GM12892 (cell line): ENCODE measurements around the gene AQP4. TPM values are rescaled to one million over a fixed set of nuclear protein-coding genes. Genes with fewer than 3 reads are reported as not detected.

Experiments
- DNase-seq: peaks from one replicate; pipeline ENCODE4 v3.0.0; 2011; ENCODE audit not compliant: insufficient read length
- FAIRE-seq: peaks from 2 replicates; lab custom pipeline; 2011; peaks lifted over from hg19 to GRCh38; lab: Jason Lieb, UNC
- POLR2A ChIP-seq: IDR thresholded peaks from 2 replicates; pipeline ENCODE4 v1.6.1; 2011; ENCODE audit warnings: low read depth, low read length, control low read depth
- POLR2AphosphoS5 ChIP-seq: IDR thresholded peaks from 2 replicates; pipeline ENCODE4 v1.6.1; 2011; ENCODE audit warnings: low read depth, low read length, control low read depth
- TAF1 ChIP-seq: IDR thresholded peaks from 2 replicates; pipeline ENCODE4 v1.6.1; 2011; ENCODE audit warnings: low read depth, mild to moderate bottlenecking, control low read depth, low read length, borderline replicate concordance
- polyA plus RNA-seq: library from polyadenylated mRNA; unstranded; fragments of >200 nt; gene quantifications from one replicate; pipeline ENCODE4 v1.2.1, GENCODE V29; 2012; ENCODE audit warnings: missing spikeins, inconsistent platforms; ENCODE audit not compliant: missing spikeins

The AQP4 gene
- not detected for polyA plus RNA-seq

- TF ChIP-seq POLR2AphosphoS5 (no peak), TAF1 (no peak), POLR2A (no peak)
Observed at GRCh38 chr18:26865557-26865956, at the start of gene AQP4. Gene AQP4, minus strand, starts transcription at chr18:26865707. Its CDS starts 18 bp downstream, at chr18:26865689.

GRCh38 chr18:26911840-26912239, 46.3 kb upstream of the AQP4 start:
- DNase-seq, result no peak
- TF ChIP-seq POLR2AphosphoS5 (no peak), POLR2A (no peak), TAF1 (no peak)
- no peak for FAIRE-seq

More at GRCh38 chr18:26865557-26865956, at the start of gene AQP4:
- FAIRE-seq (no peak), DNase-seq (no peak)

- FAIRE-seq, result no peak
- TF ChIP-seq POLR2A, result no peak
- no peak for TF ChIP-seq TAF1
- TF ChIP-seq POLR2AphosphoS5, result no peak
- DNase-seq, result no peak
Observed at GRCh38 chr18:26909599-26910290, 44.2 kb upstream of the AQP4 start.

GRCh38 chr18:26908906-26909305, 43.4 kb upstream of the AQP4 start:
- no peak for DNase-seq
- no peak for TF ChIP-seq TAF1
- no peak for TF ChIP-seq POLR2A
- TF ChIP-seq POLR2AphosphoS5, result no peak
- FAIRE-seq, result no peak

GRCh38 chr18:26902291-26902690, 36.8 kb upstream of the AQP4 start:
- no peak for TF ChIP-seq POLR2A
- no peak for TF ChIP-seq TAF1
- no peak for TF ChIP-seq POLR2AphosphoS5
- no peak for FAIRE-seq
- no peak for DNase-seq

GRCh38 chr18:26901020-26901419, 35.5 kb upstream of the AQP4 start:
- TF ChIP-seq TAF1 (no peak), POLR2A (no peak), POLR2AphosphoS5 (no peak)
- DNase-seq, result no peak
- no peak for FAIRE-seq

- TF ChIP-seq TAF1 (no peak), POLR2AphosphoS5 (no peak), POLR2A (no peak)
- FAIRE-seq (no peak), DNase-seq (no peak)
Observed at GRCh38 chr18:26894426-26894825, 28.9 kb upstream of the AQP4 start.

GRCh38 chr18:26893996-26894395, 28.5 kb upstream of the AQP4 start:
- no peak for TF ChIP-seq POLR2A
- no peak for TF ChIP-seq POLR2AphosphoS5
- TF ChIP-seq TAF1, result no peak
- FAIRE-seq, result no peak
- DNase-seq, result no peak

GRCh38 chr18:26888259-26888658, 22.8 kb upstream of the AQP4 start:
- TF ChIP-seq TAF1 (no peak), POLR2AphosphoS5 (no peak), POLR2A (no peak)
- DNase-seq, result no peak
- no peak for FAIRE-seq

GRCh38 chr18:26875040-26875654, 9.6 kb upstream of the AQP4 start:
- TF ChIP-seq POLR2AphosphoS5, result no peak
- TF ChIP-seq POLR2A, result no peak
- no peak for TF ChIP-seq TAF1
- FAIRE-seq (no peak), DNase-seq (no peak)

- TF ChIP-seq POLR2A (no peak), POLR2AphosphoS5 (no peak), TAF1 (no peak)
- no peak for FAIRE-seq
Observed at GRCh38 chr18:26874283-26874682, 8.8 kb upstream of the AQP4 start.

GRCh38 chr18:26869640-26870039, 4.1 kb upstream of the AQP4 start:
- TF ChIP-seq POLR2A (no peak), POLR2AphosphoS5 (no peak), TAF1 (no peak)
- DNase-seq, result no peak
- no peak for FAIRE-seq

More at GRCh38 chr18:26874283-26874682, 8.8 kb upstream of the AQP4 start:
- no peak for DNase-seq
